Naive thymus-derived CD4-positive, alpha-beta T cell (primary cell): ENCODE results near the gene LRRFIP2. TPM values are rescaled to one million over a fixed set of nuclear protein-coding genes. Genes with fewer than 3 reads are reported as not detected.

Experiments used
- ATAC-seq: fragments of 150-1000 bp; cut with Tn5 transposase; 2 replicates; pipeline ENCODE4 v1.10.0; 2021; ENCODE audit warnings: mild to moderate bottlenecking, moderate library complexity
- CTCF ChIA-PET: fragments of 350-600 bp; sonication (Branson Sonifier 250); formaldehyde crosslinking; loops from one replicate; lab custom pipeline; 2021; ENCODE audit warnings: antibody characterized with exemption; lab: Charles Lee
- POLR2A ChIA-PET: fragments of 350-600 bp; sonication (Branson Sonifier 250); formaldehyde crosslinking; loops from one replicate; lab custom pipeline; 2021; ENCODE audit warnings: antibody characterized with exemption, inconsistent platforms; lab: Charles Lee
- DNase-seq, 9 donors: peaks; one replicate each; pipeline versions ENCODE4 v3.0.0 to v3.0.0-alpha.2; 2020 to 2022; ENCODE audit warnings: mixed read lengths in 1 of 9
- H3K27ac ChIP-seq: one replicate; pipeline ENCODE4 v1.7.0; 2013; ENCODE audit warnings: mild to moderate bottlenecking, low read depth, low read length, moderate library complexity
- H3K27me3 ChIP-seq, 2 donors: one replicate each; pipeline ENCODE4 v1.7.0; 2013; ENCODE audit warnings: low read length in 2 of 2, mild to moderate bottlenecking in 2 of 2, moderate library complexity in 2 of 2; ENCODE audit not compliant: control insufficient read depth in 2 of 2, insufficient read depth in 2 of 2
- H3K36me3 ChIP-seq, 3 experiments: 1 replicate in 2 of 3; 2 replicates in 1 of 3; pipeline ENCODE4 v1.7.0; 2013; ENCODE audit warnings: low read length in 3 of 3, mild to moderate bottlenecking in 3 of 3, moderate library complexity in 1 of 3; ENCODE audit not compliant: insufficient read depth in 3 of 3, control insufficient read depth in 2 of 3
- H3K4me1 ChIP-seq, 2 donors: one replicate each; pipeline ENCODE4 v1.7.0; 2013; ENCODE audit warnings: low read length in 2 of 2, mild to moderate bottlenecking in 2 of 2, moderate library complexity in 1 of 2; ENCODE audit not compliant: control insufficient read depth in 2 of 2, insufficient read depth in 2 of 2
- H3K4me3 ChIP-seq: 2 replicates; pipeline ENCODE4 v1.7.0; 2013; ENCODE audit warnings: mild to moderate bottlenecking, low read length
- H3K9me3 ChIP-seq, 3 experiments: 1 replicate in 2 of 3; 2 replicates in 1 of 3; pipeline ENCODE4 v1.7.0; 2013; ENCODE audit warnings: low read length in 3 of 3; ENCODE audit not compliant: control insufficient read depth in 2 of 3
- H3K27ac Mint-ChIP-seq, 9 donors: one replicate each; pipeline ENCODE4 v1.8.0; 2020 to 2022; ENCODE audit warnings: mixed read lengths in 9 of 9, mild to moderate bottlenecking in 8 of 9, moderate library complexity in 5 of 9, inconsistent platforms in 2 of 9
- H3K27me3 Mint-ChIP-seq, 5 donors: one replicate each; pipeline ENCODE4 v1.8.0; 2021 to 2022; ENCODE audit warnings: mixed read lengths in 5 of 5, mild to moderate bottlenecking in 1 of 5
- H3K36me3 Mint-ChIP-seq, 5 donors: one replicate each; pipeline ENCODE4 v1.8.0; 2020 to 2022; ENCODE audit warnings: mixed read lengths in 5 of 5, mild to moderate bottlenecking in 3 of 5, inconsistent platforms in 1 of 5
- H3K4me1 Mint-ChIP-seq, 7 donors: one replicate each; pipeline ENCODE4 v1.8.0; 2020 to 2022; ENCODE audit warnings: mixed read lengths in 7 of 7, mild to moderate bottlenecking in 3 of 7, inconsistent platforms in 1 of 7
- H3K4me3 Mint-ChIP-seq, 10 donors: one replicate each; pipeline ENCODE4 v1.8.0; 2020 to 2022; ENCODE audit warnings: mild to moderate bottlenecking in 10 of 10, mixed read lengths in 10 of 10, moderate library complexity in 6 of 10, inconsistent platforms in 2 of 10
- H3K9me3 Mint-ChIP-seq, 11 donors: one replicate each; pipeline ENCODE4 v1.8.0; 2020 to 2022; ENCODE audit warnings: mixed read lengths in 11 of 11, mild to moderate bottlenecking in 4 of 11, inconsistent platforms in 1 of 11, moderate library complexity in 1 of 11
- intact Hi-C, 2 donors: fragments of 100-400 bp; cut with micrococcal nuclease; formaldehyde crosslinking; loops; one replicate each; pipeline ENCODE4 v1.15.1; 2023
- polyA plus RNA-seq, 2 donors: library from polyadenylated mRNA; unstranded; fragments of 300-500 nt; fragmentation: Illumina TruSeq; gene quantifications; one replicate each; pipeline ENCODE4 v1.2.3, GENCODE V29; 2021
- total RNA-seq, 6 experiments: library from RNA in 5 of 6; stranded (reverse) in 5 of 6; gene quantifications; 1 replicate in 5 of 6; 2 replicates in 1 of 6; pipeline ENCODE4 v1.2.3 and lab custom pipeline; 2021 to 2026

Gene LRRFIP2
- total and polyA plus RNA-seq, 7 experiments from 2014 or later: 14.0 to 87.5 (median 26.3) TPM

GRCh38 chr3:37096975-37097374 is 77.4 kb downstream of the LRRFIP2 start:
- Mint-ChIP-seq H3K27me3 (no peaks in the 10 kb centered on the region), H3K9me3 (no peaks in the 10 kb centered on the region), H3K36me3 (peaks cover 0 to 32% (median 9%) of the 10 kb centered on the region in 5 donors), H3K4me3 (no peak overlapping the region), H3K27ac (peak overlapping the region in 1 of 9 donors; percentile 7), H3K4me1 (peaks cover 0 to 6% (median 0%) of the 10 kb centered on the region in 7 donors)
- ChIA-PET POLR2A (no interaction called here), CTCF (no interaction called here)
- H3K27ac ChIP-seq: no peak overlapping the region
- no peaks in the 10 kb centered on the region for H3K36me3 ChIP-seq
- H3K4me3 ChIP-seq: no peak overlapping the region
- ATAC-seq (no peak), DNase-seq (no peak)
- no peaks in the 10 kb centered on the region for H3K4me1 ChIP-seq
- H3K9me3 ChIP-seq: no peaks in the 10 kb centered on the region
- intact Hi-C loops: no loop called here
- H3K27me3 ChIP-seq: no peaks in the 10 kb centered on the region

- no peak overlapping the region for H3K4me3 Mint-ChIP-seq
- no peak for ATAC-seq
Observed at GRCh38 chr3:37096288-37096687, 78.1 kb downstream of the LRRFIP2 start.

GRCh38 chr3:37094636-37095035 is 79.7 kb downstream of the LRRFIP2 start:
- H3K27ac ChIP-seq: no peak overlapping the region
- ATAC-seq (no peak), DNase-seq (no peak)
- H3K4me1 ChIP-seq: no peaks in the 10 kb centered on the region
- Mint-ChIP-seq H3K36me3 (peaks cover 4 to 45% (median 19%) of the 10 kb centered on the region in 5 donors), H3K27me3 (no peaks in the 10 kb centered on the region), H3K27ac (no peak overlapping the region), H3K4me1 (peaks cover 0 to 6% (median 0%) of the 10 kb centered on the region in 7 donors), H3K4me3 (no peak overlapping the region), H3K9me3 (no peaks in the 10 kb centered on the region)
- H3K4me3 ChIP-seq: no peak overlapping the region
- H3K36me3 ChIP-seq: peaks cover 0 to 4% (median 4%) of the 10 kb centered on the region in 3 experiments
- no peaks in the 10 kb centered on the region for H3K9me3 ChIP-seq
- H3K27me3 ChIP-seq: no peaks in the 10 kb centered on the region
- CTCF ChIA-PET: interaction anchor here (1.6 kb wide), 1 partner anchor 33 kb away, joined by 4 read pairs; no protein-coding TSS in a partner anchor
- POLR2A ChIA-PET: no interaction called here
- intact Hi-C loops: loop anchor here in 1 of 2 donors (5.0 kb wide), 1 partner anchor 118 kb away; no protein-coding TSS in a partner anchor

More at GRCh38 chr3:37096288-37096687, 78.1 kb downstream of the LRRFIP2 start:
- Histone ChIP-seq H3K4me1 (no peaks in the 10 kb centered on the region), H3K4me3 (no peak overlapping the region), H3K27me3 (no peaks in the 10 kb centered on the region), H3K36me3 (no peaks in the 10 kb centered on the region), H3K9me3 (no peaks in the 10 kb centered on the region), H3K27ac (no peak overlapping the region)
- intact Hi-C loops: no loop called here
- H3K36me3 Mint-ChIP-seq: peaks cover 3 to 34% (median 12%) of the 10 kb centered on the region in 5 donors
- peaks cover 0 to 6% (median 0%) of the 10 kb centered on the region in 7 donors for H3K4me1 Mint-ChIP-seq
- ChIA-PET POLR2A (no interaction called here), CTCF (no interaction called here)
- DNase-seq: no peak
- no peak overlapping the region for H3K27ac Mint-ChIP-seq
- H3K9me3 Mint-ChIP-seq: no peaks in the 10 kb centered on the region
- no peaks in the 10 kb centered on the region for H3K27me3 Mint-ChIP-seq

- H3K9me3 ChIP-seq: no peaks in the 10 kb centered on the region
- H3K36me3 ChIP-seq: peaks cover 0 to 4% (median 4%) of the 10 kb centered on the region in 3 experiments
- Mint-ChIP-seq H3K27me3 (no peaks in the 10 kb centered on the region), H3K4me1 (peaks cover 0 to 6% (median 0%) of the 10 kb centered on the region in 7 donors), H3K9me3 (no peaks in the 10 kb centered on the region), H3K4me3 (no peak overlapping the region), H3K27ac (peak overlapping the region in 1 of 9 donors; percentile 34), H3K36me3 (peaks cover 4 to 45% (median 19%) of the 10 kb centered on the region in 5 donors)
- ATAC-seq (no peak), DNase-seq (no peak)
- CTCF ChIA-PET: no interaction called here
- H3K4me1 ChIP-seq: no peaks in the 10 kb centered on the region
- POLR2A ChIA-PET: no interaction called here
- no peaks in the 10 kb centered on the region for H3K27me3 ChIP-seq
- intact Hi-C loops: loop anchor here in 1 of 2 donors (5.0 kb wide), 1 partner anchor 119 kb away; no protein-coding TSS in a partner anchor
- H3K4me3 ChIP-seq: no peak overlapping the region
- H3K27ac ChIP-seq: no peak overlapping the region
Observed at GRCh38 chr3:37093481-37093880, 80.9 kb downstream of the LRRFIP2 start.

- no peak overlapping the region for H3K27ac ChIP-seq
- H3K9me3 Mint-ChIP-seq: no peaks in the 10 kb centered on the region
- POLR2A ChIA-PET: no interaction called here
Observed at GRCh38 chr3:37092484-37092883, 81.9 kb downstream of the LRRFIP2 start.

GRCh38 chr3:37087870-37088269 is 86.5 kb downstream of the LRRFIP2 start:
- CTCF ChIA-PET: no interaction called here
- no peak for DNase-seq

More at GRCh38 chr3:37092484-37092883, 81.9 kb downstream of the LRRFIP2 start:
- H3K36me3 ChIP-seq: peaks cover 0 to 4% (median 4%) of the 10 kb centered on the region in 3 experiments
- intact Hi-C loops: loop anchor here in 1 of 2 donors (5.0 kb wide), 1 partner anchor 120 kb away; no protein-coding TSS in a partner anchor
- Mint-ChIP-seq H3K4me3 (no peak overlapping the region), H3K27ac (no peak overlapping the region), H3K27me3 (no peaks in the 10 kb centered on the region), H3K36me3 (peaks cover 4 to 55% (median 19%) of the 10 kb centered on the region in 5 donors), H3K4me1 (peaks cover 0 to 6% (median 0%) of the 10 kb centered on the region in 7 donors)
- H3K4me3 ChIP-seq: no peak overlapping the region
- ATAC-seq (no peak), DNase-seq (no peak)
- CTCF ChIA-PET: no interaction called here
- H3K4me1 ChIP-seq: no peaks in the 10 kb centered on the region
- no peaks in the 10 kb centered on the region for H3K9me3 ChIP-seq
- H3K27me3 ChIP-seq: no peaks in the 10 kb centered on the region

GRCh38 chr3:37086918-37087317 is 87.5 kb downstream of the LRRFIP2 start:
- no peak overlapping the region for H3K27ac Mint-ChIP-seq
- H3K36me3 Mint-ChIP-seq: peaks cover 3 to 59% (median 19%) of the 10 kb centered on the region in 5 donors
- H3K9me3 Mint-ChIP-seq: no peaks in the 10 kb centered on the region
- no peak overlapping the region for H3K27ac ChIP-seq
- DNase-seq (no peak), ATAC-seq (no peak)
- H3K4me3 ChIP-seq: no peak overlapping the region
- H3K27me3 ChIP-seq: no peaks in the 10 kb centered on the region
- peaks cover 0 to 18% (median 4%) of the 10 kb centered on the region in 3 experiments for H3K36me3 ChIP-seq
- H3K4me3 Mint-ChIP-seq: no peak overlapping the region
- H3K9me3 ChIP-seq: no peaks in the 10 kb centered on the region
- H3K4me1 ChIP-seq: no peaks in the 10 kb centered on the region
- H3K27me3 Mint-ChIP-seq: no peaks in the 10 kb centered on the region
- intact Hi-C loops: no loop called here
- ChIA-PET POLR2A (no interaction called here), CTCF (no interaction called here)
- H3K4me1 Mint-ChIP-seq: peaks cover 0 to 4% (median 0%) of the 10 kb centered on the region in 7 donors

More at GRCh38 chr3:37087870-37088269, 86.5 kb downstream of the LRRFIP2 start:
- Mint-ChIP-seq H3K27me3 (no peaks in the 10 kb centered on the region), H3K4me3 (no peak overlapping the region), H3K36me3 (peaks cover 3 to 55% (median 19%) of the 10 kb centered on the region in 5 donors), H3K9me3 (no peaks in the 10 kb centered on the region), H3K4me1 (peaks cover 0 to 4% (median 0%) of the 10 kb centered on the region in 7 donors), H3K27ac (peak overlapping the region in 1 of 9 donors; percentile 10)
- H3K9me3 ChIP-seq: no peaks in the 10 kb centered on the region
- no peaks in the 10 kb centered on the region for H3K27me3 ChIP-seq
- H3K36me3 ChIP-seq: peaks cover 0 to 11% (median 4%) of the 10 kb centered on the region in 3 experiments
- no peaks in the 10 kb centered on the region for H3K4me1 ChIP-seq
- ATAC-seq: no peak
- intact Hi-C loops: no loop called here
- H3K27ac ChIP-seq: no peak overlapping the region
- no peak overlapping the region for H3K4me3 ChIP-seq
- POLR2A ChIA-PET: no interaction called here
